Neural cell (in vitro differentiated cells): ENCODE results near the gene HEG1. TPM values are rescaled to one million over a fixed set of nuclear protein-coding genes. Genes with fewer than 3 reads are reported as not detected.

Source experiments
- H2AFZ ChIP-seq: fragments of 200-600, 300-800 bp; sonication (generic), shearing (Covaris generic); 2 replicates; pipeline ENCODE4 v1.6.0; 2014; ENCODE audit warnings: low read depth, mild to moderate bottlenecking, antibody characterized with exemption, low read length, moderate library complexity
- H3F3A ChIP-seq: fragments of 200-600 bp; shearing (Covaris generic); 2 replicates; pipeline ENCODE4 v1.6.1; 2016; ENCODE audit warnings: mild to moderate bottlenecking, moderate library complexity, mixed read lengths, antibody characterized with exemption, low read length; ENCODE audit not compliant: insufficient read depth, poor library complexity, severe bottlenecking
- H3K27ac ChIP-seq: fragments of 200-600, 300-800 bp; sonication (generic), shearing (Covaris generic); 2 replicates; pipeline ENCODE4 v1.5.1; 2014; ENCODE audit warnings: mild to moderate bottlenecking, low read length, moderate library complexity
- H3K27me3 ChIP-seq: fragments of 300-800, 200-600 bp; sonication (generic), shearing (Covaris generic); 2 replicates; pipeline ENCODE4 v1.6.0; 2014; ENCODE audit warnings: mild to moderate bottlenecking, low read depth, low read length, moderate library complexity; ENCODE audit not compliant: insufficient read depth
- H3K36me3 ChIP-seq: fragments of 300-800, 200-600 bp; sonication (generic), shearing (Covaris generic); 2 replicates; pipeline ENCODE4 v1.5.1; 2014; ENCODE audit warnings: mild to moderate bottlenecking, antibody characterized with exemption, low read length, moderate library complexity; ENCODE audit not compliant: insufficient read depth
- H3K4me2 ChIP-seq: fragments of 300-800, 200-600 bp; sonication (generic), shearing (Covaris generic); 2 replicates; pipeline ENCODE4 v1.6.0; 2014; ENCODE audit warnings: mild to moderate bottlenecking, low read length
- H3K4me3 ChIP-seq: fragments of 300-800, 200-600 bp; sonication (generic), shearing (Covaris generic); 2 replicates; pipeline ENCODE4 v1.5.1; 2014; ENCODE audit warnings: mild to moderate bottlenecking, low read length, moderate library complexity
- H3K79me2 ChIP-seq: fragments of 200-600 bp; shearing (Covaris generic); replicated peaks from 2 replicates; pipeline ENCODE4 v1.6.0; 2014; ENCODE audit warnings: mild to moderate bottlenecking, low read length, moderate library complexity; ENCODE audit not compliant: insufficient read depth
- H3K9ac ChIP-seq: fragments of 300-800, 200-600 bp; sonication (generic), shearing (Covaris generic); 2 replicates; pipeline ENCODE4 v1.6.1; 2016; ENCODE audit warnings: mild to moderate bottlenecking, low read length, mixed read lengths
- H3K9me2 ChIP-seq: fragments of 200-600 bp; shearing (Covaris generic); 2 replicates; pipeline ENCODE4 v1.6.1; 2016; ENCODE audit warnings: mild to moderate bottlenecking, low read length, mixed read lengths; ENCODE audit not compliant: insufficient read depth
- H3K9me3 ChIP-seq: fragments of 200-600, 300-800 bp; sonication (generic), shearing (Covaris generic); 2 replicates; pipeline ENCODE4 v1.6.1; 2016; ENCODE audit warnings: mild to moderate bottlenecking, mixed run types, low read length, moderate library complexity, mixed read lengths
- H4K20me1 ChIP-seq: fragments of 200-600 bp; shearing (Covaris generic); 2 replicates; pipeline ENCODE4 v1.6.1; 2016; ENCODE audit warnings: mild to moderate bottlenecking, mixed run types; ENCODE audit not compliant: insufficient read depth
- CTCF ChIP-seq: fragments of 450-650 bp; IDR thresholded peaks from 2 replicates; pipeline ENCODE4 v1.5.1; 2014; ENCODE audit warnings: antibody characterized with exemption, mild to moderate bottlenecking, moderate library complexity; ENCODE audit not compliant: poor library complexity, severe bottlenecking
- EP300 ChIP-seq: fragments of 450-650 bp; conservative IDR thresholded peaks from 2 replicates; pipeline ENCODE4 v1.6.1; 2014; ENCODE audit warnings: antibody characterized with exemption, mild to moderate bottlenecking, moderate library complexity; ENCODE audit not compliant: poor library complexity, severe bottlenecking
- EZH2 ChIP-seq: fragments of 200-600, 300-800 bp; shearing (Covaris generic), sonication (generic); IDR thresholded peaks from 2 replicates; pipeline ENCODE4 v1.6.1; 2014; ENCODE audit warnings: antibody characterized with exemption, low read length, borderline replicate concordance, mild to moderate bottlenecking; ENCODE audit not compliant: insufficient read depth, poor library complexity, severe bottlenecking
- MXI1 ChIP-seq: fragments of 450-650 bp; conservative IDR thresholded peaks from 2 replicates; pipeline ENCODE4 v1.6.1; 2014; ENCODE audit warnings: antibody characterized with exemption, mild to moderate bottlenecking; ENCODE audit not compliant: poor library complexity, severe bottlenecking
- POLR2AphosphoS5 ChIP-seq: IDR thresholded peaks from 2 replicates; pipeline ENCODE4 v1.6.1; 2012
- RAD21 ChIP-seq: fragments of 450-650 bp; conservative IDR thresholded peaks from 2 replicates; pipeline ENCODE4 v1.6.1; 2014; ENCODE audit warnings: antibody characterized with exemption, mild to moderate bottlenecking, moderate library complexity
- SMC3 ChIP-seq: fragments of 450-650 bp; conservative IDR thresholded peaks from 2 replicates; pipeline ENCODE4 v1.6.1; 2014; ENCODE audit warnings: antibody characterized with exemption, mild to moderate bottlenecking, moderate library complexity; ENCODE audit not compliant: poor library complexity
- TAF1 ChIP-seq: IDR thresholded peaks from 2 replicates; pipeline ENCODE4 v1.6.1; 2012; ENCODE audit warnings: low read depth
- polyA plus RNA-seq: library from polyadenylated mRNA; depleted of rRNA; stranded (reverse); fragments of >200 nt; gene quantifications from 2 replicates; pipeline ENCODE4 v1.2.3, GENCODE V29; 2014
- TF ChIP-seq, protein P1 (sequence below): IDR thresholded peaks from 2 replicates; pipeline ENCODE4 v1.6.1; 2012; ENCODE audit warnings: borderline replicate concordance

The HEG1 gene
- polyA plus RNA-seq, 1 donor from 2014 or later: 0.48 TPM

DNA sequence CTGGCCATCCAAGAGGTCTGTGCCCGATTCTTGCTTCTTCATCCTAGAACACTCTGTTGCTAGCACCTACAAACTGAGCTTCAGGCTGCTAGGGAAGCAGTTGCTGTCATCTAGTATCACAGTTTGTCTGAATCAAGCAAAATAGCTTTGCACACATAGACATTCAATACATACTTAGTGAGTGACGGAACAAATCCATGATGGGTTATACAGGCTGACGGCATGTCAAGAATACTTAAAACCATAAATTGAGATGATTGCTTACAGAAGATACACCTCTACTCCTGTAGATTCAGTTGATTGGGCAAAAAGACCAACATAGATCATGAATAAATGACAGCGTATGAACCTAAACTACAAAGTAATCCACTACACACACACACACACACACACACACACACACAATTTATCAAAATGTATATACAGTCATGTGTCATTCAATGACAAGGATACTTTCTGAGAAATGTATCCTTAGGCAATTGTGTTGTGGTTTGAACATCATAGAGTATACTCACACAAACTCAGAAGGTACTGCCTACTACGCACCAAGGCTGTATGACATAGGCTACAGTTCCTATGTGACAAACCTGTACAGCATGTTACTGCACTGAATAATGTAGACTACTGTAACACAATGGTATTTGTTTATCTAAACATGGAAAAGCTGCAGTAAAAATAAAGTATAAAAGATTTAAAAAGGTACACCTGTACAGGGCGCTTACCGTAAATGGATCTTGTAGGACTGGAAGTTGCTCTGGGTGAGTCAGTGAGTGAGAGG is 14.4 kb upstream of the HEG1 start:
- Histone ChIP-seq H3K4me2 (no peak overlapping the region), H3K27ac (no peak overlapping the region), H3K9ac (no peak overlapping the region), H4K20me1 (no peaks in the 10 kb centered on the region), H2AFZ (no peak overlapping the region), H3F3A (no peaks in the 10 kb centered on the region), H3K9me2 (no peaks in the 10 kb centered on the region), H3K9me3 (no peaks in the 10 kb centered on the region), H3K27me3 (no peaks in the 10 kb centered on the region), H3K36me3 (no peaks in the 10 kb centered on the region), H3K4me3 (no peak overlapping the region), H3K79me2 (no peaks in the 10 kb centered on the region)
- TF ChIP-seq CTCF (no peak), RAD21 (no peak), EP300 (peak; percentile 90), MXI1 (no peak), POLR2AphosphoS5 (peak; percentile 74)

- Histone ChIP-seq H3K4me2 (no peak overlapping the region), H3K36me3 (no peaks in the 10 kb centered on the region), H3F3A (no peaks in the 10 kb centered on the region), H3K79me2 (no peaks in the 10 kb centered on the region), H2AFZ (no peak overlapping the region), H3K9ac (no peak overlapping the region), H3K27me3 (no peaks in the 10 kb centered on the region), H3K4me3 (no peak overlapping the region), H3K9me2 (no peaks in the 10 kb centered on the region), H4K20me1 (no peaks in the 10 kb centered on the region), H3K27ac (no peak overlapping the region), H3K9me3 (no peaks in the 10 kb centered on the region)
- TF ChIP-seq POLR2AphosphoS5 (no peak), EP300 (no peak), EZH2 (no peak), RAD21 (no peak), CTCF (no peak), MXI1 (no peak), TAF1 (no peak), SMC3 (no peak)
- TF ChIP-seq, protein P1, sequence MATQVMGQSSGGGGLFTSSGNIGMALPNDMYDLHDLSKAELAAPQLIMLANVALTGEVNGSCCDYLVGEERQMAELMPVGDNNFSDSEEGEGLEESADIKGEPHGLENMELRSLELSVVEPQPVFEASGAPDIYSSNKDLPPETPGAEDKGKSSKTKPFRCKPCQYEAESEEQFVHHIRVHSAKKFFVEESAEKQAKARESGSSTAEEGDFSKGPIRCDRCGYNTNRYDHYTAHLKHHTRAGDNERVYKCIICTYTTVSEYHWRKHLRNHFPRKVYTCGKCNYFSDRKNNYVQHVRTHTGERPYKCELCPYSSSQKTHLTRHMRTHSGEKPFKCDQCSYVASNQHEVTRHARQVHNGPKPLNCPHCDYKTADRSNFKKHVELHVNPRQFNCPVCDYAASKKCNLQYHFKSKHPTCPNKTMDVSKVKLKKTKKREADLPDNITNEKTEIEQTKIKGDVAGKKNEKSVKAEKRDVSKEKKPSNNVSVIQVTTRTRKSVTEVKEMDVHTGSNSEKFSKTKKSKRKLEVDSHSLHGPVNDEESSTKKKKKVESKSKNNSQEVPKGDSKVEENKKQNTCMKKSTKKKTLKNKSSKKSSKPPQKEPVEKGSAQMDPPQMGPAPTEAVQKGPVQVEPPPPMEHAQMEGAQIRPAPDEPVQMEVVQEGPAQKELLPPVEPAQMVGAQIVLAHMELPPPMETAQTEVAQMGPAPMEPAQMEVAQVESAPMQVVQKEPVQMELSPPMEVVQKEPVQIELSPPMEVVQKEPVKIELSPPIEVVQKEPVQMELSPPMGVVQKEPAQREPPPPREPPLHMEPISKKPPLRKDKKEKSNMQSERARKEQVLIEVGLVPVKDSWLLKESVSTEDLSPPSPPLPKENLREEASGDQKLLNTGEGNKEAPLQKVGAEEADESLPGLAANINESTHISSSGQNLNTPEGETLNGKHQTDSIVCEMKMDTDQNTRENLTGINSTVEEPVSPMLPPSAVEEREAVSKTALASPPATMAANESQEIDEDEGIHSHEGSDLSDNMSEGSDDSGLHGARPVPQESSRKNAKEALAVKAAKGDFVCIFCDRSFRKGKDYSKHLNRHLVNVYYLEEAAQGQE: no peak
Measured at GRCh38 chr3:125069452-125069851, 13.7 kb upstream of the HEG1 start.
